Activated naive CD8-positive, alpha-beta T cell treated with anti-CD3 and anti-CD28 coated beads, Interleukin-2, amount 10 ng/mL, durations not matched to agents 7 days and 5 days (primary cell): ENCODE data around the gene KRT5. TPM values are rescaled to one million over a fixed set of nuclear protein-coding genes. Genes with fewer than 3 reads are reported as not detected.

ENCODE experiments used
- ATAC-seq: fragments of 150-1000 bp; cut with Tn5 transposase; one replicate; pipeline ENCODE4 v1.10.0; 2021; ENCODE audit warnings: low read depth, moderate library complexity
- POLR2A ChIA-PET: fragments of 350-600 bp; sonication (Branson Sonifier 250); formaldehyde crosslinking; loops from one replicate; lab custom pipeline; 2021; ENCODE audit warnings: antibody characterized with exemption; lab: Charles Lee
- DNase-seq: peaks from one replicate; pipeline ENCODE4 v3.0.0; 2021
- H3K27ac Mint-ChIP-seq: one replicate; pipeline ENCODE4 v1.8.0; 2022; ENCODE audit warnings: mild to moderate bottlenecking, mixed read lengths
- H3K27me3 Mint-ChIP-seq: one replicate; pipeline ENCODE4 v1.8.0; 2022; ENCODE audit warnings: mild to moderate bottlenecking, moderate library complexity, mixed read lengths
- H3K36me3 Mint-ChIP-seq: one replicate; pipeline ENCODE4 v1.8.0; 2021; ENCODE audit warnings: mild to moderate bottlenecking, mixed read lengths
- H3K4me1 Mint-ChIP-seq: one replicate; pipeline ENCODE4 v1.8.0; 2021; ENCODE audit warnings: mixed read lengths
- H3K4me3 Mint-ChIP-seq: one replicate; pipeline ENCODE4 v1.8.0; 2022; ENCODE audit warnings: mild to moderate bottlenecking, moderate library complexity, mixed read lengths
- H3K9me3 Mint-ChIP-seq: one replicate; pipeline ENCODE4 v1.8.0; 2021; ENCODE audit warnings: mixed read lengths
- total RNA-seq, 2 experiments: library from RNA; stranded (reverse); gene quantifications; one replicate each; pipeline ENCODE4 v1.2.3, GENCODE V29; 2021

KRT5 gene
- total RNA-seq, 2 experiments from 2014 or later = not detected

- H3K36me3 Mint-ChIP-seq = no peaks in the 10 kb centered on the region
- H3K4me3 Mint-ChIP-seq = no peak overlapping the region
- no peak overlapping the region for H3K27ac Mint-ChIP-seq
- no peak for ATAC-seq
- peaks cover 4% of the 10 kb centered on the region for H3K4me1 Mint-ChIP-seq
- POLR2A ChIA-PET = no interaction called here
- DNase-seq = no peak
- peaks cover 11% of the 10 kb centered on the region for H3K27me3 Mint-ChIP-seq
- no peaks in the 10 kb centered on the region for H3K9me3 Mint-ChIP-seq
Observed at GRCh38 chr12:52521568-52522266, 1.5 kb upstream of the KRT5 start.

DNA sequence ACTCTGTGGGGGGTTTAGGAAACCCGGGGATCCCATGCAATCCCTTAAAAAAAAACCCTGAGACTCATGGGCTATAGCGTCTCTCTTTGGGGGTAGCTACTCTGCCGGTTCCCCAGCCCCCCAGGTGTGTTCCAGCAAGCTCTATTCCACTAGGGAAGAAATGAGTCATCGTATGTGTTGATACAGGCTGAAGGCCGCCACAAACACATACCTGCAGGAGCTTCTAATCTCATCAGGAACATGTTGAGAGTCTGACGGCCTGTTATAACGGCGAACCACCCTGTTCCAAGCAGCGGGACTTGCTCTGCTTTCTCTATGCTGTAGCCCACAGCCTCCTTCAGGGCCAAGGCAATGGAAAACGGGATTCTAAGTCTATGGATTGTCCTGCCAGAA is 977 bp upstream of the KRT5 start:
- peaks cover 11% of the 10 kb centered on the region for H3K27me3 Mint-ChIP-seq
- no peak overlapping the region for H3K27ac Mint-ChIP-seq
- DNase-seq = no peak
- H3K9me3 Mint-ChIP-seq = no peaks in the 10 kb centered on the region
- H3K4me1 Mint-ChIP-seq = no peaks in the 10 kb centered on the region
- H3K36me3 Mint-ChIP-seq = no peaks in the 10 kb centered on the region
- ATAC-seq = no peak
- no peak overlapping the region for H3K4me3 Mint-ChIP-seq
- POLR2A ChIA-PET = no interaction called here

DNA sequence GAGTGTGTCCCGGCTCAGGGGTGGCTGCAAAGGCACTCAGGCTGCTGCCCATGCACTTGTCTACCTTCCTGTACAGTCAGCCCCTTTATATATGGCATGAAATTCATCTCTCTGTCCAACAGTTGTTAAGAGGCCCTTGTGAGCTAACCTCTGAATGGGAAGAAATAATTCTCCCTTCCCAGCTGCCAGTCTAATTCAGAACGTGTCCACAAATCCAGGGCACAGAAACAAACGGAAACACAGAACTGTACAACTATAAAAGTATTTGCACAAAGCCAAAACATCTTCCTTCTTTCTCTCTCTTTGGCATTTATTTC is 849 bp downstream of the KRT5 start:
- no peaks in the 10 kb centered on the region for H3K36me3 Mint-ChIP-seq
- H3K4me1 Mint-ChIP-seq = no peaks in the 10 kb centered on the region
- H3K9me3 Mint-ChIP-seq = no peaks in the 10 kb centered on the region
- POLR2A ChIA-PET = interaction anchor here (0.5 kb wide), 1 partner anchor 364 kb away, joined by 3 read pairs; no protein-coding TSS in a partner anchor
- no peak overlapping the region for H3K4me3 Mint-ChIP-seq
- DNase-seq (no peak), ATAC-seq (no peak)
- peaks cover 15% of the 10 kb centered on the region for H3K27me3 Mint-ChIP-seq
- H3K27ac Mint-ChIP-seq = no peak overlapping the region

- no peak overlapping the region for H3K4me3 Mint-ChIP-seq
- no peaks in the 10 kb centered on the region for H3K9me3 Mint-ChIP-seq
- POLR2A ChIA-PET = no interaction called here
- no peaks in the 10 kb centered on the region for H3K4me1 Mint-ChIP-seq
- ATAC-seq (no peak), DNase-seq (no peak)
- no peak overlapping the region for H3K27ac Mint-ChIP-seq
- H3K36me3 Mint-ChIP-seq = no peaks in the 10 kb centered on the region
- H3K27me3 Mint-ChIP-seq = peaks cover 15% of the 10 kb centered on the region
Observed at GRCh38 chr12:52518574-52519386, 1.4 kb downstream of the KRT5 start.

- no peak for ATAC-seq
Observed at GRCh38 chr12:52517888-52518287, 2.3 kb downstream of the KRT5 start.

DNA sequence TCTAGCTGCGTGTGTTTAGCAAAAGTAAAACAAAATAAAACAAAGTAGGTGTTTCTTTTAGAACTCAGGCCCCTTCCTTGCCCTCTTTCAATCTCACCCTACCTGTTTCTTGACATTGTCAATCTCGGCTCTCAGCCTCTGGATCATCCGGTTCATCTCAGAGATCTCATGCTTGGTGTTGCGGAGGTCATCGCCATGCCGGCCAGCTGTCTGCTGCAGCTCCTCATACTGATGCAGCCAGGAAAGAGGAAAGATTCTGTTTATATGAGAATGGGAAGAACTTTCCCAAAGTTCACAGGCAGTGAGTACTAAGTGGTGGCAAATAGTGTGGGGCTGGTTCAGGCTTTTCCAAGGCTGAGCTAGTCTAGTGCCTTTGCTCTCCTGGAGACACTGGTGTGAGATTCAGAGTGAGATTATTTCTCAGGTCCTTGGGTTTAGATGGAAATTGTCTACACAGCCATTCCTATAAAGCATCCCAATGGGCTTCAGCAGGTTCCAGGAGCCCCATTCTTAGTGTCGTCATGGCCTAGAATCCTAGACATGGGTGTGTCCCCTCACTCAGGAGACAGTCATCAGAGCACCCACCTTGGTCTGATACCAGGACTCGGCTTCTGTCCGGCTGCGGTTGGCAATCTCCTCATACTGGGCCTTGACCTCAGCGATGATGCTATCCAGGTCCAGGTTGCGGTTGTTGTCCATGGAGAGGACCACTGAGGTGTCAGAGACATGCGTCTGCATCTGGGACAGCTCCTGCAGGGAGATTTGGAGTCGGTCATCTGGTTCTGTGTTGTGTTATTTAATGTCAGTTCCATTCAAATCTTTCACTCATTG is 3.0 kb downstream of the KRT5 start:
- H3K4me3 Mint-ChIP-seq = no peak overlapping the region
- no peak overlapping the region for H3K27ac Mint-ChIP-seq
- no peaks in the 10 kb centered on the region for H3K4me1 Mint-ChIP-seq
- H3K9me3 Mint-ChIP-seq = no peaks in the 10 kb centered on the region
- POLR2A ChIA-PET = no interaction called here
- peaks cover 17% of the 10 kb centered on the region for H3K27me3 Mint-ChIP-seq
- H3K36me3 Mint-ChIP-seq = no peaks in the 10 kb centered on the region
- ATAC-seq = no peak
- DNase-seq = no peak

More at GRCh38 chr12:52517888-52518287, 2.3 kb downstream of the KRT5 start:
- no peak overlapping the region for H3K4me3 Mint-ChIP-seq
- no peaks in the 10 kb centered on the region for H3K36me3 Mint-ChIP-seq
- H3K27ac Mint-ChIP-seq = no peak overlapping the region
- no peak for DNase-seq
- H3K4me1 Mint-ChIP-seq = no peaks in the 10 kb centered on the region
- POLR2A ChIA-PET = no interaction called here
- H3K9me3 Mint-ChIP-seq = no peaks in the 10 kb centered on the region
- peaks cover 17% of the 10 kb centered on the region for H3K27me3 Mint-ChIP-seq

DNA sequence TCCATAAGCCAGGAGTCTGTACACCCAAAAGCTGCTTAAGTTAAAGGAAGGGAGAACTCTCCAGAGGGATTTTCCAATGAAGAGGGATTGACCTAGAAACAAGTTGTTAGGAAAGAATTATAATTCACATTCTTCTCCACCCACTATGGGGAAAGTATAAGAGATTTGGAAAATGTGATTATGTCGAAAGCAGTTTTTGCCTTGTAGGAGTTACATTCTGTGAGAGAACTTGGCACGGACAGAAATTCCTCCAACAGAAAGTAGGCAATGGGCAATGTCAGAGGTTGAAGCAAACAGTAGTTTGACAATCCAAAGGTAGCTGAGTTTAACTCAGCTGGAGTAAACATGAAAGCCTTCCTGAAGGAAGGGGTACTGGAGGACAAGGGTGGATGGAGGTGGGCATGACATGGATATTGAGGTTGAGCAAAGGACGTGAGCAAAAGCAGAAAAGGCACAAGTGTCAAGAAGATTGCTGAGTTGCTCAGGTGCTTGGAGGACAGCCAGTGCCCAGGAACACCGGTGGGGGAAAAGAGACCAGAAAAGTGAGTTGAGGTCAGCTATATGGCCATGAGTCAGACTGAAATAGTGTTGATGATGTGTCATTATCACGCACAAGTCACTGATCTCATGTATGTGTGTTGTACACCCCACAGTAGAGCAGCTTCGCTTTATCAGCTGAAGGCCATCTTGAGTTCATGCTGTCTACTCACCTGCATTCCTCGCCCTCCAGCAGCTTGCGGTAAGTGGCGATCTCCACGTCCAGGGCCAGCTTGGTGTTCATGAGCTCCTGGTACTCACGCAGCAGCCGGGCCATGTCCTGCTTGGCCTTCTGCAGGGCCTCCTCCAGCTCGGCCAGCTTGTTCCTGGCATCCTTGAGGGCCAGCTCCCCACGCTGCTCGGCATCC is 4.0 kb downstream of the KRT5 start:
- Mint-ChIP-seq H3K27ac (no peak overlapping the region), H3K4me3 (no peak overlapping the region), H3K27me3 (peaks cover 15% of the 10 kb centered on the region), H3K9me3 (no peaks in the 10 kb centered on the region), H3K4me1 (no peaks in the 10 kb centered on the region), H3K36me3 (peaks cover 1% of the 10 kb centered on the region)
- POLR2A ChIA-PET = no interaction called here
- ATAC-seq = no peak
- DNase-seq = no peak

GRCh38 chr12:52515319-52515646 is 4.9 kb downstream of the KRT5 start:
- ATAC-seq (no peak), DNase-seq (no peak)
- H3K4me1 Mint-ChIP-seq = no peaks in the 10 kb centered on the region
- no peaks in the 10 kb centered on the region for H3K9me3 Mint-ChIP-seq
- H3K36me3 Mint-ChIP-seq = peaks cover 1% of the 10 kb centered on the region
- POLR2A ChIA-PET = no interaction called here
- no peak overlapping the region for H3K4me3 Mint-ChIP-seq
- H3K27ac Mint-ChIP-seq = no peak overlapping the region
- H3K27me3 Mint-ChIP-seq = peaks cover 16% of the 10 kb centered on the region

- Mint-ChIP-seq H3K4me1 (no peaks in the 10 kb centered on the region), H3K27me3 (peaks cover 16% of the 10 kb centered on the region), H3K4me3 (no peak overlapping the region), H3K36me3 (peaks cover 1% of the 10 kb centered on the region), H3K9me3 (no peaks in the 10 kb centered on the region), H3K27ac (no peak overlapping the region)
- no peak for DNase-seq
- no peak for ATAC-seq
- POLR2A ChIA-PET = no interaction called here
Observed at GRCh38 chr12:52514471-52515318, 5.5 kb downstream of the KRT5 start.

DNA sequence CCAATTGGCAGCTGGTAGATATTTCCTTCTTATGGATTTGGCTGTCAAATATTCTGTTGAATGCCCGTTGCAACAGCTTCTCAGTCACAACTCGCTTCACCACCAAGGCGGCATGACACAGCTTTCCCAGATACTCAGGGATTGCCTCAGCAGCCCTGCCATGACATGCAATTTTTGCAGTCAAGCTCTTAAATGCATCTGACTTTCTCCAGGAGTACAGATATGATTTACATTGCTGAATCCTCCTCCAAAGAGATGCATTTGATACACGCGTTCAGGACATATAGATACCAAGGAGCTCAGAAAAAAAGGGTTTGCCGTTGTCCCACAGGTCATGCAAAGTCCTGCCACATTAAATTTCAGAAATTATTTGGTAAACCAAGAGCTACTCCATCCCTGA is 6.5 kb downstream of the KRT5 start:
- no peak for DNase-seq
- Mint-ChIP-seq H3K27me3 (peaks cover 12% of the 10 kb centered on the region), H3K9me3 (no peaks in the 10 kb centered on the region), H3K4me3 (no peak overlapping the region), H3K36me3 (peaks cover 1% of the 10 kb centered on the region), H3K4me1 (no peaks in the 10 kb centered on the region), H3K27ac (no peak overlapping the region)
- POLR2A ChIA-PET = no interaction called here
- ATAC-seq = no peak

- Mint-ChIP-seq H3K4me3 (no peak overlapping the region), H3K36me3 (peaks cover 1% of the 10 kb centered on the region), H3K27me3 (peaks cover 38% of the 10 kb centered on the region), H3K4me1 (no peaks in the 10 kb centered on the region), H3K27ac (no peak overlapping the region), H3K9me3 (no peaks in the 10 kb centered on the region)
- DNase-seq (no peak), ATAC-seq (no peak)
- POLR2A ChIA-PET = no interaction called here
Observed at GRCh38 chr12:52508211-52508610, 12.0 kb downstream of the KRT5 start.
